CD4-positive, alpha-beta T cell treated with Interleukin-12 subunit alpha and Interleukin-12 subunit beta, for 1 hour (primary cell): ENCODE results near the gene ATXN1.
"Not testable (repeated sequence)": the region's sequence is repeated elsewhere in the genome, so short reads cannot be mapped to it uniquely, and the experiment has no call there.

ENCODE experiments used
- DNase-seq: peaks from one replicate; pipeline ENCODE4 v3.0.0-alpha.2; 2020

ATXN1 gene

GRCh38 chr6:16635810-16636602 lies 125.3 kb downstream of the ATXN1 start:
- DNase-seq = no peak

GRCh38 chr6:16635291-16635809 lies 125.9 kb downstream of the ATXN1 start:
- no peak for DNase-seq

- no peak for DNase-seq
Observed at GRCh38 chr6:16634855-16635254, 126.4 kb downstream of the ATXN1 start.

DNA sequence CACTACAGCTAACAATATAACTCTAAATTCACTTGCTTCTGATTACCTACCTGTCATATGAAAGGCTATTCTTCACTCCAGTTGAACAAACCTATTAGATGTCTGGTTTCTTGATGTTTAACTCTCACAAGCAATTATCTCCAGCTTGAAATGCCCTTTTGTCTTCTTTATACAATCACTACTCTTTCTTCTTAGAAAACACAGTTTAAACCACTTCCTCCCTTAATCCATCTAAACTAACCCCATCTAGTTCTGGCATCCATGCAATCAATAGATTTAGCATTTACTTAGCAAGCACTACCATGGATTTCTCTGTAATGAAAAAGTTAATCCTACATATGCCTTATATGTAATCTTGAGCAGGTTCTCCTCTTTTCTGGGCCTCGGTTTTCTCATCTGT lies 127.3 kb downstream of the ATXN1 start:
- no peak for DNase-seq

DNA sequence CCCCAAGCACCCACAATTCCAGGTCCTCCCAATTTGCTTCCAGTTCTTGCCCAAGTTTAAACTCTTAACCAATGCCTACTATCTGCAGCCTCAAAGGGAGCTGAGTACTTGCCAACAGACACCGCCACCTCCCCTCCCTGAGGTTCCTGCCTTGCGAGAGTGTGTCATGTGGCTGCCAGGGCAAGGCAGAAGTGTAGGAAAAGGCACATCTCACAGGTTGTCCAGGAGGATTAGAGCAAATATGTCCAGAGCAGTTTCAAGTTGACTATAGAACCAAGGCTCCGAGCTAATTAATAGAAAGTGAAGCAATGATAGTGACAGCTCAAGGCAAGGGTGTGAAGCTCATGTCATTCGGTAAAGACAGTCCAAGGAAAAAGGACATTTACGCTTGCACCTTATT lies 127.8 kb downstream of the ATXN1 start:
- no peak for DNase-seq

DNA sequence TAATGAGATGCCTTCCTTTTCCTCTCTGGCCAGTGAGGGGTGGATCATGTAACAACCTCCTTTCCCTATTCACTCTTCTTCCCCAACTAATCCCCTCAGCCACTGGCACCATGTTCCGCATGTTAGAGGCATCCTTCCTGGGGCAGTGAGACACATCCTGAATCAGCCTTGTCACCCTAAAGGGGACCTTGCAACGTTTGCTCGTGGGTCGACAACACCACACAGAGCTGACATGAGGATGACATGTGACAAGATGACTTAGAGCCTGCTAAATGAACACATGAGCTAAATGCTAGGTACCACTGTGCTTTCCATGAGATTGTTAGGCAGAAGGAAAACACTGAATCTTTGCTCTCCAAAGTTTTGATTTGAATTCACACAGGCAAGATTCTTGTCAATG lies 129.2 kb downstream of the ATXN1 start:
- DNase-seq = no peak

GRCh38 chr6:16630026-16630643 lies 131.1 kb downstream of the ATXN1 start:
- no peak for DNase-seq

DNA sequence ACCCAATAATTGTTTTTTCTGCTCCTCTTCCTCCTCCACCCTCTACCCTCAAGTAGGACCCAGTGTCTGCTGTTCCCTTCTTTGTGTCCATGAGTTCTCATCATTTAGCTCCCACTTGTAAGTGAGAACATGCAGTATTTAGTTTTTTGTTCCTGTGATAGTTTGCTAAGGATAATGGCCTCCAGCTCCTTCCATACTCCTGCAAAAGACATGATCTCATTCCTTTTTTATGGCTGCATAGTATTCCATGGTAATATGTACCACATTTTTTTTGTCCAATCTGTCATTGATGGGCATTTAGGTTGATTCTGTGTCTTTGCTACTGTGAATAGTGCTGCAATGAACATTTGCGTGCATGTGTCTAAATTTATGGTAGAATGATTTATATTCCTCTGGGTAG lies 132.7 kb downstream of the ATXN1 start:
- not testable (repeated sequence) for DNase-seq

GRCh38 chr6:16626650-16627049 lies 134.6 kb downstream of the ATXN1 start:
- DNase-seq = no peak

DNA sequence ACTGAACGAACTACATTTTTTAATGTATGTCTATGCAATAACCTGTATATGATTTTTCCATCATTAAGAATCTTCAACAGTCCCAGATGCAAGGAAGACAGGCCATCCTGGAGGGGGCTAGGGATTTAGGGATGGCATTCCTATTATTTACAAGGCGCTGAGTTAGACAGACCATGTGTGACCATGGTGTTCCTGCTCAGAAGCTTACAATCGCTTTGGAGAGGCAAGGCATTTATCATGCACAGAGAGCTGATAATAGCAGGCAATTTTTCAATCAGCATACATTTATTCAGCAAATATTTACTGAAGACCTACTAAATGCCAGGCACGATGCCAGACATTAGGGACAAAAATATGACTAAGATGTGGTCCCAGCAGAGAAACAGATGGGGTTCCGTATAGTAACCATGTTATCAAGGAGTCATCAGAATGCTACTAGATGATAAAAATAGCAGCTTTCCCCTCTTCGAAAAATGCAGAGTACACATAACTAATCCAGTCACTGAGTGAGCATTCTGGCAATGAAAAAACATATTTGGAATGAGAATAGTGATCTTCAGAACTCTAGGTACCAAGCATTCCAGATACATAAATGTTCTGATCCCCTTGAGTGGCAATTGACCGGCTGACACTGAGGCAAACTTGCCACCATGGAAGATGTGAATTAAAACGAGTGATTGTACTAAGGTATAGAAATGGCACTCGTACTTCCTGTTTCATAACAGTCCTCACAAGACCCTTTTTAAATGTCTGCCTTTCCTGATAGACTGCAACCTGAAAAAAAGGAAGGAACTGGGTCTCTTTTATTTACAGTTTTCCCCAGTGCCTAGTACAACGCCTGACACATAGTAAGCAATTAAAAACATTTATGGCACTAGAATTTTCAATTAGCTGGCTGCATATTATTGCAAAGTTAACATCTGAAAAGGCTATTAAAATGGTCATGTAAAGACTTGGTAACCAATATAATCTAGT lies 135.7 kb downstream of the ATXN1 start:
- DNase-seq = no peak

DNA sequence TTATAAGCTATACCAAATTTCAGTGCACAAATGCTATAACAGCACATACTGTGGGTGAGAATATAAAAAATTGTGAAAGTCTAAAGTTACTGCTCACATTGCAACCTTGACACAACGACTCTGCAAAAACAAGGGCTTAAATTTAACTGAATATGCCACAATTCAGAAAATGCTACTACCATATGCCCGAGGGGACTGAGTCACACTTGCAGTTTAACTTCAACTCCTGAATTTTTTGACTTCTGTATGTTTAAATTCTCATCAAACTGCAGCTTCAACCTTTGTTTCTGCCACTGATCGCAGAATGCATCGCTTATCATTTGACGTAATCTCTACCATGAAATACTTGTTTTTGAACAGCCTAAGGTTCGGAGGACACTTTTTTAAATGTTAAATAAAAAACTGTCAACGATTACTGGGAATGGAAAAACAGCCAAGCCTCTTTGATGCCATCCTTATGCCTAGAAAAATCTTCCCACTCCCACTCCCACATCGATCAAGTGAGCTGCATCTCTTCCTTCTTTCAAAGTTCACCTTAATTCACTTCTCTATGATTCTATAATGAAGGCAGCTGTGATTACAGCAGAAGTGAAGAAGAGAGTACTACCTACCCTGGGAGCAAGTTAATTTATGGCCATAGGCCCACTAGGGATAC lies 136.5 kb downstream of the ATXN1 start:
- no peak for DNase-seq

DNA sequence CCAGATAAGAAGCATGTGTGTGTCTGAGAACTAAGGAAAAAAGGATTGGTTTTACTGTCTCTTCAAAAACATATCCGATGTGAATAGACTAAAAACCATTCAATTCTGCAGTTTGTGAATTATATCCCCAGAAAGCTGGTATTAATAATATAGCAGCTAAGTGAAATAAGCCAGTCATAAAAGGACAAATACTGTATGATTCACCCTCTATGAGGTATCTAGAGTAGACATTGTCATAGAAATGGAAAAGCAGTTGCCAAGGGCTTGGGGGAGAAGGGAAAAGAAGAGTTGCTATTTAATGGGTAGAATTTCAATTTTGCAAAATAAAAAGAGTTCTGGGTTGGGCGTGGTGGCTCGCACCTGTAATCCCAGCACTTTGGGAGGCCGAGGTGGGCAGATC lies 137.5 kb downstream of the ATXN1 start:
- DNase-seq = no peak

GRCh38 chr6:16623029-16623653 lies 138.1 kb downstream of the ATXN1 start:
- no peak for DNase-seq

DNA sequence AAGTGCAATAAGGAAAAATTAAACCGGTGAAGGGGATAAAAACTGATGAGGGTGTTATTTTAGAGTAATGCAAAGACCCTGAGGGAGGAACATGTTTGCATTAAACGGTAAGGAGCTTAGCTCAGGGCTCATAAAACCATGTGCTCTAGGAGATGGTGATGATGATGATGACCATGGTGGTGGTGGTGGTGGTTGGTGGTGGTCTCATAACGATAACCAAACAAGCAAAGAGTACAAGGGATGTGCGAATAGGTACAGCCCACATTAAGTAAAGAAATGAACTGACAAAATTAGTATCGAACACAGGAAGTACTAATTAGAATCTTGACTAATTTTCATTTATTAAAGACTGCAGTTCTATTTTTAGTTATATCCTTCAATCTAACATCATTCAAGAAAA lies 139.1 kb downstream of the ATXN1 start:
- DNase-seq = no peak

DNA sequence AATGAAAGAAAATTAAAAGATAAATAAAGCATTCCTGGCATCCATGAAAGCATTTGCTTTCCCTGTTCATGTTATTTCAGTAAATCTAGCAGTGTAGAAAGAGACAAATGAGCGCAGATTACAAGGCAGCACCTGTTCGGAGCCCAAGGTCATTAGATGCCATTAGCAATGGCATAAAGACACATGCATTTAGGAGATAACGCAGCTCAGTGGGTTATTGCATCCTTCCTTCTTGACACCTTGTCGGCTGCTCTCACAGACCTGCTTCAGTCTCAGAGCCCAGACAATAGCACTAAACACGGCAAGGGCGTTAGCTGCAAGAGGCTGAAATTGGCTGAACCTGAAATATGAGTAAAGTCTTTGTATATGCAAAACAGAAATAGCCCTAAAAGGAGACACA lies 140.3 kb downstream of the ATXN1 start:
- DNase-seq = no peak

- peak; percentile 47 for DNase-seq
Observed at GRCh38 chr6:16619777-16620176, 141.5 kb downstream of the ATXN1 start.

GRCh38 chr6:16618962-16619361 lies 142.3 kb downstream of the ATXN1 start:
- no peak for DNase-seq

- DNase-seq = not testable (repeated sequence)
Observed at GRCh38 chr6:16615215-16615614, 146.0 kb downstream of the ATXN1 start.

DNA sequence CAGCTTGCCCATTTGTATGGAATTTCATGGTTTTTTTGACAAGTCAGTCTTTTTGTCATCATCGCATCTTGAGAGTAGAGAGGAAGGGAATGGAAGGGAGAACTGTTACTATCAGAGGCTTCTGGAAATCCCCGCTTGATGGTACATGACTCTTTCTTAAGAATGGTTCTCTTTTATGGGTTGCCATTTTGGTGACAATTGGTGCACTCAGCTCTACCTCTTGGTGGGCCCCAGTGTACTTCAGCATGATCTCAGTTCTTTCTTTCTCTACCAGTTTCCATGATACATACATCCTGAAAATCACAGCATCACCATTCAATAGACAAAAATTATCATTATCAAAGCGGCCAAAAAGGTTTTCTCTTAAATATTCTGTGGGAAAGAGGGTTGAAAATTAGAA lies 147.1 kb downstream of the ATXN1 start:
- DNase-seq = not testable (repeated sequence)

GRCh38 chr6:16613504-16613903 lies 147.8 kb downstream of the ATXN1 start:
- DNase-seq = not testable (repeated sequence)

DNA sequence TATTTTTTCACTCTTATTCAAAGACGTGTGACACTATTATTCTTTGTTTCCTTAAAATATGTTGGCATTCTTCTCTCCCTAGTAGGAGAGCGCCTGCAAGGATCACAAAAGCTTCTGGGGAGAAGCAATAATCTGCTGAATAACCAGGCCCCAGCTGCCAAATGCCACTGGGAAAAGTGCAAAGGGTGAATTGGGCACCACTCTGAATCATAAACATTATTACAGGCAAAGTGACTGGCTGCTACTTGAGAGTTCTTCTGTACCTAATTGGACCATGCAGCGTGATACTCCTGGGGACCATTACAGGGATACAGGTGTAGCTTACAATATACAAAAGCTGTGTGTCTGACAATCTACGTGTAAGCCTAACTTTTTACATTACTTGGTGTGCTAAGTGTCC lies 152.8 kb downstream of the ATXN1 start:
- DNase-seq = no peak

- no peak for DNase-seq
Observed at GRCh38 chr6:16602035-16602434, 159.2 kb downstream of the ATXN1 start.
